GM10248 (cell line): ENCODE measurements around the gene FOLR1.

ENCODE experiments used
- CTCF ChIA-PET: fragments of 300-600 bp; sonication (Branson Sonifier 250); formaldehyde crosslinking; extraction: SDS; loops from one replicate; lab custom pipeline; 2021; ENCODE audit warnings: antibody characterized with exemption; lab: Yijun Ruan, JAX
- POLR2A ChIA-PET: fragments of 350-650 bp; sonication (Branson Sonifier 250); formaldehyde crosslinking; extraction: SDS; loops from one replicate; lab custom pipeline; 2020; ENCODE audit warnings: antibody characterized with exemption; lab: Yijun Ruan, JAX
- DNase-seq: peaks from one replicate; pipeline ENCODE4 v3.0.0; 2012; ENCODE audit errors: extremely low spot score
- CTCF ChIP-seq: IDR thresholded peaks from 2 replicates; pipeline ENCODE4 v1.5.1; 2012; ENCODE audit warnings: mild to moderate bottlenecking, low read depth; ENCODE audit errors: extremely low read depth, missing control alignments, control extremely low read depth

Gene FOLR1

GRCh38 chr11:72233773-72234513, 42.0 kb downstream of the FOLR1 start:
- DNase-seq, result no peak
- TF ChIP-seq CTCF, result no peak
- ChIA-PET CTCF (interaction anchor here (1.0 kb wide), 1 partner anchor 257 kb away, joined by 3 read pairs; no protein-coding TSS in a partner anchor), POLR2A (no interaction called here)

DNA sequence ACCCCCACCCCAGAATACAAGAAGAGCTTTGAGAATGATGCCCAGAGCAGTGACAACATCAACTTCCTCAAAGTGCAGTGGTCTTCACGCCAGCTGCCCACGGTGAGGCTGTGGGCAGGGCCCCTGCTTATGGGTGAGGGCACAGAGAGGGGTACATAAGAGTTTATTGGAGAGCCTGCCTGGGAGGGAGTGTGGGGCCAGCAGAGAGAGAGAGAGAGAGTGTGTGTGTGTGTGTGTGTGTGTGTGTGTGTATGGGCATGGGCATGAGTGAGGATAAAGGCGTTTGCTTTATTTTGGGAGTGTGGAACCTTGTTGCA, 42.5 kb downstream of the FOLR1 start:
- POLR2A ChIA-PET, result no interaction called here
- TF ChIP-seq CTCF, result no peak
- CTCF ChIA-PET, result interaction anchor here (1.0 to 1.6 kb wide), 2 partner anchors 196 to 257 kb away, joined by 3 to 6 read pairs; no protein-coding TSS in a partner anchor
- no peak for DNase-seq

GRCh38 chr11:72234920-72235319, 43.0 kb downstream of the FOLR1 start:
- no peak for TF ChIP-seq CTCF
- CTCF ChIA-PET, result interaction anchor here (1.0 to 4.2 kb wide), 3 partner anchors 13 to 258 kb away, joined by 3 to 28 read pairs (median 6); no protein-coding TSS in a partner anchor
- no peak for DNase-seq
- POLR2A ChIA-PET, result no interaction called here

DNA sequence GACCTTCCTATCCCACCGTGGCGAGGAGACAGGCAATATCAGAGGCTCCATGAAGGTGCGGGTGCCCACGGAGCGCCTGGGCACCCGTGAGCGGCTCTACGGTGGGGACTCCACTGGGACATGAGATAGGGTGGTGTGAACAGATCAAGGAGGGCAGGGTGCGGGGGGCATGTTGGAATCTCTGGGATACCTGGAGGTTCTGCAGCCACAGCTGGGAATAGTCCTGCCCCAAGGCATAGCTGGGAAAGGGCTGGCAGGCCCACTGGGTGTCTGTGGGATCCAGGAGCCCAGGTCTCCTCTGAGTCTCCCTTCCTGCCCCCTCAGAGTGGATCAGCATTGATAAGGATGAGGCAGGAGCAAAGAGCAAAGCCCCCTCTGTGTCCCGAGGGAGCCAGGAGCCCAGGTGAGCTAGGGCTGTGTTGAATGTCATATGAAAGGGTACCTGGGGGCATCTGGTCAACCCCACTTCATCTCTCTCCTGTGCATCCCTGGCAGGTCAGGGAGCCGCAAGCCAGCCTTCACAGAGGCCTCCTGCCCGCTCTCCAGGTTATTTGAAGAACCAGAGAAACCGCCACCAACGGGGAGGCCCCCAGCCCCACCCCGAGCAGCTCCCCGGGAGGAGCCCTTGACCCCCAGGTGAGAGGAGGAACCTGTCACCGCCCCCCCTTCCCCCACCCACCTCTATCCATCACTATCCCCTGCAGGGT, 43.6 kb downstream of the FOLR1 start:
- POLR2A ChIA-PET, result interaction anchor here (0.6 to 1.2 kb wide), 3 partner anchors 10 to 461 kb away, joined by 3 to 5 read pairs (median 3); no protein-coding TSS in a partner anchor

DNA sequence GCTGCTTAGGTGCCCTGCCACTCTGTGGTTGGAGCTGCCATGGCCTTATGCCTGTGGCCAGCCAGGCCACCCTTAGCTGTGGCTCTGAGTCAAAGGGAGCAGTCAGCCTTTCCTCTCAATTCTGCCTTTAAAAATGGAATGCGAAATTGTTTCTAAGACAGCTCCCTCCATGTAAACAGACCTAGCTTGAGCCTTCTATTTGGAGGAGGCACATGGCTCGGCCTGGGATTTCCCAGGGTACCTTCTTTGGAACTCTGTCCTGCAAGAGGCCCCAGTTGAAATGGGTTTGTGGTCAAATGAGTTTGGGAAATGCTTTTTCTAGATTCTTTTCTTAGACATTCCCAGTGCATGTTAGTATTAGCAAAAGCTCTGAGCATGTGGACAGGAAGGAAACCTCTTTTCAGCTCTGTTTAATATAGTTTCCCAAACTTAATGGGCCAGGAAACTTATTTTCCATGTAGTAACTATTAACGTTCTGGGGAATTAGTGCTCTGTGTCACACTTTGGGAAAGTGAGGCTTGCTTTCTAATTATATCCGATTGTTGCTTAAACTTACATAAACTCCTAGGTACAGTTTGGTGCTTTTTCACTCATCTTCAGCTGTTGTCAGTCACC, 44.2 kb downstream of the FOLR1 start:
- ChIA-PET POLR2A (interaction anchor here (0.6 to 1.2 kb wide), 3 partner anchors 11 to 461 kb away, joined by 3 to 5 read pairs (median 3); no protein-coding TSS in a partner anchor), CTCF (interaction anchor here (0.7 to 4.4 kb wide), 10 partner anchors 9 to 199 kb away, joined by 3 to 36 read pairs (median 6); partner anchors contain the start of genes CLPB and INPPL1)
- DNase-seq, result no peak
- TF ChIP-seq CTCF, result no peak

More for the DNA sequence above, 43.6 kb downstream of the FOLR1 start:
- CTCF ChIA-PET, result interaction anchor here (0.7 to 4.4 kb wide), 7 partner anchors 8 to 258 kb away, joined by 3 to 36 read pairs (median 6); partner anchors contain the start of gene INPPL1
- TF ChIP-seq CTCF, result no peak
- no peak for DNase-seq

GRCh38 chr11:72236774-72237111, 44.8 kb downstream of the FOLR1 start:
- TF ChIP-seq CTCF, result no peak
- CTCF ChIA-PET, result interaction anchor here (0.9 to 4.4 kb wide), 12 partner anchors 9 to 211 kb away, joined by 3 to 36 read pairs (median 5); partner anchors contain the start of genes CLPB and INPPL1
- POLR2A ChIA-PET, result interaction anchor here (1.2 kb wide), 1 partner anchor 11 kb away, joined by 3 read pairs; no protein-coding TSS in a partner anchor
- DNase-seq, result no peak
